SU-DHL-6 (cell line): ENCODE results near the gene PRLR.

ENCODE experiments used
- H2AFZ ChIP-seq: fragments of 200-600 bp; sonication (generic); 2 replicates; pipeline ENCODE4 v1.6.1; 2014; ENCODE audit warnings: low read depth, mild to moderate bottlenecking, moderate library complexity, mixed read lengths, antibody characterized with exemption, low read length; ENCODE audit not compliant: severe bottlenecking
- H3F3A ChIP-seq: fragments of 200-600 bp; shearing (Covaris generic); 2 replicates; pipeline ENCODE4 v1.6.0; 2016; ENCODE audit warnings: antibody characterized with exemption, mild to moderate bottlenecking; ENCODE audit not compliant: insufficient read depth
- H3K27ac ChIP-seq: fragments of 200-600 bp; sonication (generic); 2 replicates; pipeline ENCODE4 v1.5.1; 2016; ENCODE audit warnings: low read depth, mild to moderate bottlenecking, low read length, moderate library complexity, mixed read lengths
- H3K27me3 ChIP-seq: fragments of 200-600 bp; sonication (generic), shearing (Covaris generic); 2 replicates; pipeline ENCODE4 v1.6.0; 2014; ENCODE audit warnings: mild to moderate bottlenecking, low read length
- H3K36me3 ChIP-seq: fragments of 200-600 bp; sonication (generic); 2 replicates; pipeline ENCODE4 v1.6.1; 2014; ENCODE audit warnings: mild to moderate bottlenecking, low read length, mixed read lengths
- H3K4me2 ChIP-seq: fragments of 300-600, 200-600 bp; shearing (Covaris generic), sonication (generic); 2 replicates; pipeline ENCODE4 v1.6.0; 2014; ENCODE audit warnings: low read length, low read depth, mild to moderate bottlenecking; ENCODE audit not compliant: poor library complexity, severe bottlenecking
- H3K4me3 ChIP-seq: fragments of 200-600 bp; sonication (generic); 2 replicates; pipeline ENCODE4 v1.5.1; 2014; ENCODE audit warnings: antibody characterized with exemption, low read length, mild to moderate bottlenecking, mixed read lengths; ENCODE audit not compliant: insufficient read depth, poor library complexity, severe bottlenecking
- H3K79me2 ChIP-seq: fragments of 200-600 bp; sonication (generic); 2 replicates; pipeline ENCODE4 v1.6.1; 2014; ENCODE audit warnings: mild to moderate bottlenecking, low read length, moderate library complexity; ENCODE audit not compliant: insufficient read depth
- H3K9ac ChIP-seq: fragments of 200-600 bp; sonication (generic); 2 replicates; pipeline ENCODE4 v1.7.0; 2014; ENCODE audit warnings: mild to moderate bottlenecking, low read length
- H3K9me2 ChIP-seq: fragments of 200-600 bp; sonication (generic); replicated peaks from 2 replicates; pipeline ENCODE4 v1.6.1; 2014; ENCODE audit warnings: low read length; ENCODE audit not compliant: insufficient read depth
- H3K9me3 ChIP-seq: fragments of 200-600 bp; sonication (generic); 2 replicates; pipeline ENCODE4 v1.6.1; 2014; ENCODE audit warnings: low read length, mixed read lengths; ENCODE audit not compliant: insufficient read depth
- H4K20me1 ChIP-seq: fragments of 200-600 bp; sonication (generic); 2 replicates; pipeline ENCODE4 v1.6.1; 2014; ENCODE audit warnings: low read depth, mild to moderate bottlenecking, antibody characterized with exemption, low read length, moderate library complexity, mixed read lengths
- EZH2phosphoT487 ChIP-seq: fragments of 200-600 bp; sonication (generic), shearing (Covaris generic); conservative IDR thresholded peaks from 2 replicates; pipeline ENCODE4 v1.6.1; 2018; ENCODE audit warnings: mild to moderate bottlenecking, antibody characterized with exemption, low read length, moderate library complexity, mixed read lengths
- TF ChIP-seq, protein P1 (sequence below): fragments of 200-600 bp; sonication (generic); IDR thresholded peaks from one replicate; pipeline ENCODE4 v1.5.1; 2017; ENCODE audit warnings: antibody characterized with exemption, mild to moderate bottlenecking, low read length, moderate library complexity; ENCODE audit not compliant: insufficient read depth, poor library complexity, severe bottlenecking

The PRLR gene

DNA sequence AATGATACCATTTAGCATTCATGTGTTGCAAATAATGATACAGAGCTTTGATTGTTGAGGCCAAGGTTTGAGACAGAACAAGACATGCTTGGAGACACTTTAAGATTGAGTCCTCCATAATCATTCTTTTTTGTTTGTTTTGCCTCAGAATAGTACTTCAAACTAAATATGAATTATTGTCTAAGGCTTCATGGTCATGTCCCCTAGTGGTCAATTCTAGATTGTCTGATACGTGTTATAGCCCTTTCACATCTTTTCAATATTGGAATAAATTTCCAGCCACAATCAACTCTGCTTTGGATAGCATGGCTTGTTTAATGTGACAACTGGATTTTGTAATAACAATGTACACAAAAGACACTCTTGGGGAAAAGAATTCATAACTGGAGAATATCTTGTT is 64.2 kb downstream of the PRLR start:
- no peaks in the 10 kb centered on the region for H3K9me2 ChIP-seq
- H3K9ac ChIP-seq: no peak overlapping the region
- no peak for TF ChIP-seq EZH2phosphoT487
- TF ChIP-seq, protein P1, sequence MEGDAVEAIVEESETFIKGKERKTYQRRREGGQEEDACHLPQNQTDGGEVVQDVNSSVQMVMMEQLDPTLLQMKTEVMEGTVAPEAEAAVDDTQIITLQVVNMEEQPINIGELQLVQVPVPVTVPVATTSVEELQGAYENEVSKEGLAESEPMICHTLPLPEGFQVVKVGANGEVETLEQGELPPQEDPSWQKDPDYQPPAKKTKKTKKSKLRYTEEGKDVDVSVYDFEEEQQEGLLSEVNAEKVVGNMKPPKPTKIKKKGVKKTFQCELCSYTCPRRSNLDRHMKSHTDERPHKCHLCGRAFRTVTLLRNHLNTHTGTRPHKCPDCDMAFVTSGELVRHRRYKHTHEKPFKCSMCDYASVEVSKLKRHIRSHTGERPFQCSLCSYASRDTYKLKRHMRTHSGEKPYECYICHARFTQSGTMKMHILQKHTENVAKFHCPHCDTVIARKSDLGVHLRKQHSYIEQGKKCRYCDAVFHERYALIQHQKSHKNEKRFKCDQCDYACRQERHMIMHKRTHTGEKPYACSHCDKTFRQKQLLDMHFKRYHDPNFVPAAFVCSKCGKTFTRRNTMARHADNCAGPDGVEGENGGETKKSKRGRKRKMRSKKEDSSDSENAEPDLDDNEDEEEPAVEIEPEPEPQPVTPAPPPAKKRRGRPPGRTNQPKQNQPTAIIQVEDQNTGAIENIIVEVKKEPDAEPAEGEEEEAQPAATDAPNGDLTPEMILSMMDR: no peak
- no peaks in the 10 kb centered on the region for H3K79me2 ChIP-seq
- no peaks in the 10 kb centered on the region for H3K27me3 ChIP-seq
- no peaks in the 10 kb centered on the region for H3K36me3 ChIP-seq
- H3F3A ChIP-seq: no peaks in the 10 kb centered on the region
- no peaks in the 10 kb centered on the region for H4K20me1 ChIP-seq
- no peak overlapping the region for H3K27ac ChIP-seq
- H3K4me2 ChIP-seq: no peak overlapping the region
- H3K4me3 ChIP-seq: no peak overlapping the region
- H3K9me3 ChIP-seq: no peaks in the 10 kb centered on the region
- no peak overlapping the region for H2AFZ ChIP-seq

DNA sequence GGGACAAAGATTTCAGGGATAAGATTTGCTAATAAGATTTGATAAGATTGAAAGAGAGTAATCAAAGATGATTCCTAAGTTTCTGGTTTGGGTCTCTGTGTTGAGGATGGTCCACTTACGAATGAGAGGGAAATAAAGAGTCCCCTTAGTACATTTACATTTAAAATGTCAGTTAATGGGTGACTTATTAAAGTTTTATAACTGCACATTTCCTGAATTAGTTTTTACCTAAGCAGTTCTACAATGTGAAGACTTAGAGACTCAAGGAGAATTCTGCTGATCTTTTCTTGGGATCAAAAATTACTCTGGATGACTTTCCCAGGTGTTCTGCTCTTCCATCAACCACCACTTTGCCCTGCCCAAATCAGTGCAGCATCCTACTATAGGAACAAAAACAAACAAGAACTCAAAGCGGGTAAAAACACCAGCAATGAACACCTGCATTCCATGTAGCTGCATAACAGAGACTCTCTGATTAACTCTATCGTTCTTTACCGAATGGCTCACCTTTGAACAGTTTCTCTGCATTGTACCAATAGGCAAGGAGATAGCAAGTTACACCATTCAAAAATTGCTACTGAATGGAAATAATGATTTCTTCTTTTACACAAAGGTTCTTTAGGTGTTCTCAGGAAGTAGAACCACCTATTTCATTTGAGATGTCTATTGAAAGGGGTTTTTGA is 65.3 kb downstream of the PRLR start:
- no peaks in the 10 kb centered on the region for H3K9me2 ChIP-seq

DNA sequence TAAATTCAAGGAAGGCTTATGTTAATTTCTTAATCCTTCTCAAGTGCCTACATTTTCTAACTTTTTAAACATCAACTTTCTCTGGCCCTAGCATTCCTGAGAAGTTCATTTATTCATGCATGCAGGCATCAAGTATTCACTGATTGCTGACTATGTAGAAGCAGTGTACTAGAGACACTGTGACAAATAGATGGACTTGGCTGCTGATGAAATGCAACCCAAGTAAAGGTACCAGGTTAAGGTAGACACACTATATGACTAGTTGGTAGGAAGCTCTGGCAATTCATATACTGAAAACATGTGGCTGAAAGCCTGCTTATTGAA is 66.6 kb downstream of the PRLR start:
- no peaks in the 10 kb centered on the region for H3F3A ChIP-seq
- H3K79me2 ChIP-seq: no peaks in the 10 kb centered on the region
- TF ChIP-seq, protein P1: no peak
- no peak for TF ChIP-seq EZH2phosphoT487
- no peaks in the 10 kb centered on the region for H3K9me2 ChIP-seq
- H3K4me3 ChIP-seq: no peak overlapping the region
- no peaks in the 10 kb centered on the region for H3K9me3 ChIP-seq
- no peaks in the 10 kb centered on the region for H3K36me3 ChIP-seq
- no peaks in the 10 kb centered on the region for H4K20me1 ChIP-seq
- H3K9ac ChIP-seq: no peak overlapping the region
- no peak overlapping the region for H3K4me2 ChIP-seq
- no peaks in the 10 kb centered on the region for H3K27me3 ChIP-seq
- no peak overlapping the region for H2AFZ ChIP-seq
- H3K27ac ChIP-seq: no peak overlapping the region

More for the DNA sequence above, 65.3 kb downstream of the PRLR start:
- no peak overlapping the region for H2AFZ ChIP-seq
- H3K36me3 ChIP-seq: no peaks in the 10 kb centered on the region
- H3K27ac ChIP-seq: no peak overlapping the region
- H4K20me1 ChIP-seq: no peaks in the 10 kb centered on the region
- H3K9ac ChIP-seq: no peak overlapping the region
- TF ChIP-seq EZH2phosphoT487: no peak
- TF ChIP-seq, protein P1: no peak
- H3K9me3 ChIP-seq: no peaks in the 10 kb centered on the region
- H3F3A ChIP-seq: no peaks in the 10 kb centered on the region
- H3K79me2 ChIP-seq: no peaks in the 10 kb centered on the region
- H3K4me2 ChIP-seq: no peak overlapping the region
- H3K4me3 ChIP-seq: no peak overlapping the region
- H3K27me3 ChIP-seq: no peaks in the 10 kb centered on the region
